GM23248 (cell line): ENCODE measurements around the gene ABCG4.
"Not testable (repeated sequence)": the region's sequence is repeated elsewhere in the genome, so short reads cannot be mapped to it uniquely, and the experiment has no call there.

ENCODE experiments used
- EZH2 ChIP-seq: fragments of 200-600 bp; sonication (generic); IDR thresholded peaks from 2 replicates; pipeline ENCODE4 v1.6.1; 2018; ENCODE audit warnings: antibody characterized with exemption, mild to moderate bottlenecking; ENCODE audit not compliant: insufficient read depth, poor library complexity, severe bottlenecking
- EZH2phosphoT487 ChIP-seq: fragments of 200-600 bp; sonication (generic); IDR thresholded peaks from 2 replicates; pipeline ENCODE4 v1.6.1; 2018; ENCODE audit warnings: antibody characterized with exemption, moderate library complexity, mild to moderate bottlenecking, low read depth; ENCODE audit not compliant: insufficient read depth

DNA sequence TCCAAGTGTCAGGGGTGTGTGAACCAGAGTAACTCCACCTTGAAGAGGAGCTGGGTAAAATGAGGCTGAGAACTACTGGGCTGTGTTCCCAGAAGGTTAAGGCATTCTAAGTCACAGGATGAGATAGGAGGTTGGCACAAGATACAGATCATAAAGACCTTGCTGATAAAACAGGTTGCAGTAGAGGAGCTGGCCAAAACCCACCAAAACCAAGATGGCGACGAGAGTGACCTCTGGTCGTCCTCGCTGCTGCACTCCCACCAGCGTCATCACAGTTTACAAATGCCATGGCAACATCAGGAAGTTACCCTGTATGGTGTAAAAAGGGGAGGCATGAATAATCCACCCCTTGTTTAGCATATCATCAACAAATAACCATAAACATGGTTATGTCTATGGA lies 52.4 kb downstream of the ABCG4 start:
- not testable (repeated sequence) for TF ChIP-seq EZH2, EZH2phosphoT487
